ENCODE data around the gene BABAM2. TPM values are rescaled to one million over a fixed set of nuclear protein-coding genes. Genes with fewer than 3 reads are reported as not detected.

BABAM2 gene
- total RNA-seq (2012; rRNA removed): 23.2 and 23.6 TPM in 2 replicates

GRCh38 chr2:27890146-27890923 is at the start of gene BABAM2, which contains the start of gene RBKS:
BABAM2 (plus strand) TSS chr2:27890729; CDS start chr2:27894557, 3,828 bp downstream.
RBKS (minus strand) TSS chr2:27890387; CDS start chr2:27890345, 42 bp downstream.
- peak within 1 kb of the TSS; percentile 83 for H3K4me2 ChIP-seq (ENCODE audit: low read length)
- H3K9me3 ChIP-seq (replicated peaks; ENCODE audit: low read length): no peaks in the 10 kb centered on the region
- H3K9ac ChIP-seq (ENCODE audit: low read depth, low read length): peak within 1 kb of the TSS; percentile 97
- H3K4me1 ChIP-seq (ENCODE audit: control insufficient read depth, insufficient read depth, low read length): peaks cover 41% of the 10 kb centered on the region
- no peaks in the 10 kb centered on the region for H3K36me3 ChIP-seq (ENCODE audit: insufficient read depth, low read length)
- H3K4me3 ChIP-seq (ENCODE audit: low read length): peak within 1 kb of the TSS; percentile 99
- H3K27me3 ChIP-seq (ENCODE audit: control insufficient read depth, insufficient read depth, low read length): no peaks in the 10 kb centered on the region

GRCh38 chr2:27842894-27843293 is 47.6 kb upstream of the BABAM2 start:
- Histone ChIP-seq H3K4me3 (ENCODE audit: low read length) (no peak overlapping the region), H3K9ac (ENCODE audit: low read depth, low read length) (no peak overlapping the region), H3K9me3 (replicated peaks; ENCODE audit: low read length) (no peaks in the 10 kb centered on the region), H3K27me3 (ENCODE audit: control insufficient read depth, insufficient read depth, low read length) (no peaks in the 10 kb centered on the region), H3K4me1 (ENCODE audit: control insufficient read depth, insufficient read depth, low read length) (peaks cover 6% of the 10 kb centered on the region), H3K4me2 (ENCODE audit: low read length) (no peak overlapping the region), H3K36me3 (ENCODE audit: insufficient read depth, low read length) (no peaks in the 10 kb centered on the region)

GRCh38 chr2:27843992-27844391 is 46.5 kb upstream of the BABAM2 start:
- peaks cover 6% of the 10 kb centered on the region for H3K4me1 ChIP-seq (ENCODE audit: control insufficient read depth, insufficient read depth, low read length)
- no peaks in the 10 kb centered on the region for H3K9me3 ChIP-seq (replicated peaks; ENCODE audit: low read length)
- H3K9ac ChIP-seq (ENCODE audit: low read depth, low read length): no peak overlapping the region
- H3K27me3 ChIP-seq (ENCODE audit: control insufficient read depth, insufficient read depth, low read length): no peaks in the 10 kb centered on the region
- H3K36me3 ChIP-seq (ENCODE audit: insufficient read depth, low read length): no peaks in the 10 kb centered on the region
- H3K4me2 ChIP-seq (ENCODE audit: low read length): no peak overlapping the region
- H3K4me3 ChIP-seq (ENCODE audit: low read length): no peak overlapping the region

GRCh38 chr2:27844821-27845255 is 45.7 kb upstream of the BABAM2 start:
- no peak overlapping the region for H3K4me3 ChIP-seq (ENCODE audit: low read length)
- H3K4me2 ChIP-seq (ENCODE audit: low read length): peak overlapping the region; percentile 18
- H3K36me3 ChIP-seq (ENCODE audit: insufficient read depth, low read length): no peaks in the 10 kb centered on the region
- no peaks in the 10 kb centered on the region for H3K9me3 ChIP-seq (replicated peaks; ENCODE audit: low read length)
- H3K9ac ChIP-seq (ENCODE audit: low read depth, low read length): no peak overlapping the region
- no peaks in the 10 kb centered on the region for H3K27me3 ChIP-seq (ENCODE audit: control insufficient read depth, insufficient read depth, low read length)
- H3K4me1 ChIP-seq (ENCODE audit: control insufficient read depth, insufficient read depth, low read length): peaks cover 6% of the 10 kb centered on the region

- Histone ChIP-seq H3K27me3 (ENCODE audit: control insufficient read depth, insufficient read depth, low read length) (no peaks in the 10 kb centered on the region), H3K4me3 (ENCODE audit: low read length) (no peak overlapping the region), H3K4me1 (ENCODE audit: control insufficient read depth, insufficient read depth, low read length) (peaks cover 6% of the 10 kb centered on the region), H3K9ac (ENCODE audit: low read depth, low read length) (no peak overlapping the region), H3K9me3 (replicated peaks; ENCODE audit: low read length) (no peaks in the 10 kb centered on the region), H3K4me2 (ENCODE audit: low read length) (no peak overlapping the region), H3K36me3 (ENCODE audit: insufficient read depth, low read length) (no peaks in the 10 kb centered on the region)
Measured at GRCh38 chr2:27847333-27847732, 43.2 kb upstream of the BABAM2 start.

GRCh38 chr2:27849558-27850205 is 40.8 kb upstream of the BABAM2 start:
- Histone ChIP-seq H3K9ac (ENCODE audit: low read depth, low read length) (no peak overlapping the region), H3K27me3 (ENCODE audit: control insufficient read depth, insufficient read depth, low read length) (no peaks in the 10 kb centered on the region), H3K4me1 (ENCODE audit: control insufficient read depth, insufficient read depth, low read length) (peaks cover 5% of the 10 kb centered on the region), H3K9me3 (replicated peaks; ENCODE audit: low read length) (no peaks in the 10 kb centered on the region), H3K36me3 (ENCODE audit: insufficient read depth, low read length) (no peaks in the 10 kb centered on the region), H3K4me2 (ENCODE audit: low read length) (no peak overlapping the region), H3K4me3 (ENCODE audit: low read length) (no peak overlapping the region)

- no peak overlapping the region for H3K4me3 ChIP-seq (ENCODE audit: low read length)
- H3K4me1 ChIP-seq (ENCODE audit: control insufficient read depth, insufficient read depth, low read length): peaks cover 17% of the 10 kb centered on the region
- no peak overlapping the region for H3K9ac ChIP-seq (ENCODE audit: low read depth, low read length)
- no peak overlapping the region for H3K4me2 ChIP-seq (ENCODE audit: low read length)
- no peaks in the 10 kb centered on the region for H3K36me3 ChIP-seq (ENCODE audit: insufficient read depth, low read length)
- H3K9me3 ChIP-seq (replicated peaks; ENCODE audit: low read length): peaks cover under 1% of the 10 kb centered on the region
- no peaks in the 10 kb centered on the region for H3K27me3 ChIP-seq (ENCODE audit: control insufficient read depth, insufficient read depth, low read length)
Measured at GRCh38 chr2:27852691-27853090, 37.8 kb upstream of the BABAM2 start.

GRCh38 chr2:27854229-27854862 is 36.2 kb upstream of the BABAM2 start:
- H3K4me3 ChIP-seq (ENCODE audit: low read length): no peak overlapping the region
- H3K27me3 ChIP-seq (ENCODE audit: control insufficient read depth, insufficient read depth, low read length): no peaks in the 10 kb centered on the region
- peaks cover 17% of the 10 kb centered on the region for H3K4me1 ChIP-seq (ENCODE audit: control insufficient read depth, insufficient read depth, low read length)
- no peak overlapping the region for H3K4me2 ChIP-seq (ENCODE audit: low read length)
- peaks cover 6% of the 10 kb centered on the region for H3K9me3 ChIP-seq (replicated peaks; ENCODE audit: low read length)
- H3K9ac ChIP-seq (ENCODE audit: low read depth, low read length): no peak overlapping the region
- H3K36me3 ChIP-seq (ENCODE audit: insufficient read depth, low read length): no peaks in the 10 kb centered on the region

- H3K4me2 ChIP-seq (ENCODE audit: low read length): peak overlapping the region; percentile 7
- peaks cover 27% of the 10 kb centered on the region for H3K4me1 ChIP-seq (ENCODE audit: control insufficient read depth, insufficient read depth, low read length)
- H3K4me3 ChIP-seq (ENCODE audit: low read length): no peak overlapping the region
- no peaks in the 10 kb centered on the region for H3K36me3 ChIP-seq (ENCODE audit: insufficient read depth, low read length)
- H3K9ac ChIP-seq (ENCODE audit: low read depth, low read length): no peak overlapping the region
- H3K27me3 ChIP-seq (ENCODE audit: control insufficient read depth, insufficient read depth, low read length): no peaks in the 10 kb centered on the region
- peaks cover 6% of the 10 kb centered on the region for H3K9me3 ChIP-seq (replicated peaks; ENCODE audit: low read length)
Measured at GRCh38 chr2:27855476-27855875, 35.1 kb upstream of the BABAM2 start.

GRCh38 chr2:27856386-27856785 is 34.1 kb upstream of the BABAM2 start:
- no peaks in the 10 kb centered on the region for H3K27me3 ChIP-seq (ENCODE audit: control insufficient read depth, insufficient read depth, low read length)
- no peaks in the 10 kb centered on the region for H3K36me3 ChIP-seq (ENCODE audit: insufficient read depth, low read length)
- peaks cover 6% of the 10 kb centered on the region for H3K9me3 ChIP-seq (replicated peaks; ENCODE audit: low read length)
- no peak overlapping the region for H3K9ac ChIP-seq (ENCODE audit: low read depth, low read length)
- H3K4me3 ChIP-seq (ENCODE audit: low read length): no peak overlapping the region
- no peak overlapping the region for H3K4me2 ChIP-seq (ENCODE audit: low read length)
- H3K4me1 ChIP-seq (ENCODE audit: control insufficient read depth, insufficient read depth, low read length): peaks cover 31% of the 10 kb centered on the region

- Histone ChIP-seq H3K4me2 (ENCODE audit: low read length) (no peak overlapping the region), H3K4me3 (ENCODE audit: low read length) (no peak overlapping the region), H3K9me3 (replicated peaks; ENCODE audit: low read length) (peaks cover 6% of the 10 kb centered on the region), H3K4me1 (ENCODE audit: control insufficient read depth, insufficient read depth, low read length) (peaks cover 31% of the 10 kb centered on the region), H3K27me3 (ENCODE audit: control insufficient read depth, insufficient read depth, low read length) (no peaks in the 10 kb centered on the region), H3K36me3 (ENCODE audit: insufficient read depth, low read length) (no peaks in the 10 kb centered on the region), H3K9ac (ENCODE audit: low read depth, low read length) (no peak overlapping the region)
Measured at GRCh38 chr2:27856956-27857355, 33.6 kb upstream of the BABAM2 start.
